ENCODE data around the gene BABAM1. TPM values are rescaled to one million over a fixed set of nuclear protein-coding genes. Genes with fewer than 3 reads are reported as not detected.
A peak's percentile ranks its signal among the peaks of the same experiment; 100 is the strongest.

BABAM1 gene
- total RNA-seq, 4 donors from 2014 or later = 54.6 to 66.8 (median 63.7) TPM

- Histone ChIP-seq H3K27me3 (no peaks in the 10 kb centered on the region), H3K4me3 (no peak overlapping the region), H3K36me3 (peaks cover 41% of the 10 kb centered on the region), H3K27ac (no peak overlapping the region), H3K4me1 (peaks cover 22% of the 10 kb centered on the region), H3K9me3 (no peaks in the 10 kb centered on the region)
- WGBS = 83% methylated on average over 10 of the region's 19 CpGs
- TF ChIP-seq EP300 (IDR thresholded peaks at IDR 0.05) (no peak), CTCF (IDR thresholded peaks at IDR 0.05) (no peak), POLR2A (IDR thresholded peaks at IDR 0.05) (no peak), POLR2AphosphoS5 (IDR thresholded peaks at IDR 0.05) (no peak)
- DNase-seq (ENCODE audit: low spot score in 2 of 2) = no peak
Observed at GRCh38 chr19:17321655-17322489, 54.6 kb downstream of the BABAM1 start.

- TF ChIP-seq POLR2AphosphoS5 (IDR thresholded peaks at IDR 0.05) (no peak), EP300 (IDR thresholded peaks at IDR 0.05) (no peak), CTCF (IDR thresholded peaks at IDR 0.05) (no peak), POLR2A (IDR thresholded peaks at IDR 0.05) (no peak)
- DNase-seq (ENCODE audit: low spot score in 2 of 2) = no peak
- no peaks in the 10 kb centered on the region for H3K9me3 ChIP-seq
Observed at GRCh38 chr19:17322854-17323253, 55.6 kb downstream of the BABAM1 start.

DNA sequence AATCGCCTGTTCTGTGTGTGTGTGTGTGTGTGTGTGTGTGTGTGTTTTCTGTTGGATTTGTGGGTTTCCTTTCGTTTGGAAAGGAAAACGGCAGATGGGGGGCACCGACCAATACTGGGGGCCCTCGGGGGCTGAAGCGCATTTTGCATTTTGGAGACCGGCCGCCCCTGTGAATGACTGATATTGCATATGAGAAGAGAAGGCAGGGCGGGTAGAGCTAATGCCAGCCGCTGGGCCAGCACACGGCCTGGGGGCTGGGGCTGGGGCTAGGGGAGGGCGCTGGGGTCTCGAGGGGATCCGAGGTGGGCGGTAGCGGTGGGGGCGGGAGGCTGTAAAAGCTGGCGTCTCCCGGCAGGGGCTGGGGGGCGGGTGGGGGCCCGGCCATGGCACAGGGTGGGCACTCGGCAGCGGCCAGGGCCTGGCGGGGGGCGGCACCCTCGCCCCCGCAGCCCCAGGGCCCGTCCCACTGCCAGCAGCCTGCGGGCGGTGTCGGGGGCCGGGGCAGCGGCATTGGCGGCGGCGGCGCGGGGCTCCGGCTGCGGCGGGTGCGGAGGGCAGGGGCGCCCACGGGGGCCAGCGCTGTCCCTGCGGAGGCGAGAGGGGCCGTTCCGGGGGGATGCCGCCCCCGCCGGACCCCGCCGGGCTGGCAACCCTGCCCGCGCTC lies 56.2 kb downstream of the BABAM1 start:
- H3K4me1 ChIP-seq = peaks cover 35% of the 10 kb centered on the region
- TF ChIP-seq POLR2A (IDR thresholded peaks at IDR 0.05) = no peak
- H3K27me3 ChIP-seq = no peaks in the 10 kb centered on the region
- WGBS = 25% methylated on average over 13 of the region's 56 CpGs
- no peak overlapping the region for H3K27ac ChIP-seq
- H3K9me3 ChIP-seq = no peaks in the 10 kb centered on the region
- peaks cover 40% of the 10 kb centered on the region for H3K36me3 ChIP-seq
- H3K4me3 ChIP-seq = peak overlapping the region; percentile 26
- no peak for DNase-seq (ENCODE audit: low spot score in 2 of 2)

More at GRCh38 chr19:17322854-17323253, 55.6 kb downstream of the BABAM1 start:
- Histone ChIP-seq H3K27ac (no peak overlapping the region), H3K27me3 (no peaks in the 10 kb centered on the region), H3K4me1 (peaks cover 29% of the 10 kb centered on the region), H3K4me3 (no peak overlapping the region), H3K36me3 (peaks cover 41% of the 10 kb centered on the region)
- WGBS = 58% methylated on average over 8 of the region's 10 CpGs

DNA sequence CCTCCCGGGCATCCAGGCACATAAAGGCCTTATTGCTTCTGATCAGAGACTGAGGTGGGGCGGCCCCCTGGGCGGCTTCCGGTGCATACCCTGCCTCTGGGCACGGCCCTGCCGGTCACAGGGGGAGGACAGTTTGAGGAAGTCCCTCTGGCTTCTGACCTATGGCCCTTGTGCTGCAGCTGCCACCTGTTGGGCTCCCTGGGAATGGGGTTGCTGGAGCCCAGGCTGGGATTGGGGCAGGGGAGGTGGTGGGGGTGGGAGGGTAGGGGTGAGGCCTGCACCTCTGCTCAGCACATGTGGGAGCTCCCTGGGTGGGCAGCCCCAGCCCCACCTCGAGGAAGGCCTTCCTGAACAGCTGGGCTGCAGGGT lies 56.7 kb downstream of the BABAM1 start:
- whole genome bisulfite sequencing = 27% methylated on average over 3 of the region's 7 CpGs
- Histone ChIP-seq H3K4me1 (peaks cover 40% of the 10 kb centered on the region), H3K27ac (no peak overlapping the region), H3K4me3 (peak overlapping the region; percentile 26), H3K9me3 (no peaks in the 10 kb centered on the region), H3K36me3 (peaks cover 35% of the 10 kb centered on the region), H3K27me3 (no peaks in the 10 kb centered on the region)
- TF ChIP-seq POLR2A (IDR thresholded peaks at IDR 0.05) = no peak
- no peak for TF ChIP-seq CTCF (IDR thresholded peaks at IDR 0.05)
- no peak for TF ChIP-seq EP300 (IDR thresholded peaks at IDR 0.05)
- TF ChIP-seq POLR2AphosphoS5 (IDR thresholded peaks at IDR 0.05) = no peak
- peak in 1 of 2 donors; percentile 64 for DNase-seq (ENCODE audit: low spot score in 2 of 2)

DNA sequence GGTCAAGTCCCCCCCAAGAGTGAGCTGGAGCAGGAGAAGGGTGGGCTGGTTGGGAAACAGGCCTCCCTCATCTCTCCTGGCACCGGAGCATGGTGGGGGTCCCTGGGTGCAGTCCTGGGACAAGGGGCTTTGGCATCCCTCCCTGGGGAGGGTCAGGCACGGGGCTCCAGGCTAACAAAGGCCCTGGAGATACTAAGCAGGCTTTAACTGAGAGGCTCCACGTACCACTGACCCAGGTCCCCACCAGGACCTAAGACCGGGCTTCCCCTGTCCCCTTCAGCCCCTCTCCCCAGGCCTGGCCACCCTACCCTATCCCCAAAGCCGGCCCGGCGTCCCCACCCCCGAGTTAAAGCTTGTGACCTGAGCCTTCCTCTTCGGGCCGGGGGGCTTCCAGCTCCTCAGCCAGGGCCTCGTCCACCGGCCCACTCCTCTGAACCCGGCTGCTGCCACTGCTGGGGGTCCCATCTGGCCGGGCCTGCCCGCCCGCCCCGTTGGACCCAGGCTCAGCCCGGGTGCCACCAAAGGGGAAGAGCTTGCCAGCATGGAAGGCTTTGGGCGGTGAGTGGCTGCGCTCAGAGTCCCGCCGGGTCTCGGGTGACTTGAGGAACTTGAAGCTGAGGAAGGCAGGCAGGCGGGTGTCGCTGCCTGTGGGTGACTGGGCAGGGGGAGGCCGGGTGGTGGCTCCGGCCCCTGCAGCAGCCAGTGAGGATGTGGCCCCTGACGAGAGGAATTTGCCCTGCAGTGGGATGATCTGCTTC lies 57.3 kb downstream of the BABAM1 start:
- H3K4me3 ChIP-seq = no peak overlapping the region
- H3K27ac ChIP-seq = no peak overlapping the region
- WGBS = 76% methylated on average over 12 of the region's 28 CpGs
- H3K4me1 ChIP-seq = peaks cover 46% of the 10 kb centered on the region
- no peaks in the 10 kb centered on the region for H3K9me3 ChIP-seq
- peak in 1 of 2 donors; percentile 65 for DNase-seq (ENCODE audit: low spot score in 2 of 2)
- H3K36me3 ChIP-seq = peaks cover 29% of the 10 kb centered on the region
- TF ChIP-seq CTCF (IDR thresholded peaks at IDR 0.05) = no peak
- H3K27me3 ChIP-seq = peaks cover 4% of the 10 kb centered on the region

All from suprapubic skin (tissue), 4 donors.